NK-92 (cell line): ENCODE results near the gene NSD1.
"Not testable (repeated sequence)": the region's sequence is repeated elsewhere in the genome, so short reads cannot be mapped to it uniquely, and the experiment has no call there.

Experiments
- DNase-seq: peaks from one replicate; lab custom pipeline; 2025; ENCODE audit not compliant: unreplicated experiment; lab: John Stamatoyannopoulos, UW

Gene NSD1

DNA sequence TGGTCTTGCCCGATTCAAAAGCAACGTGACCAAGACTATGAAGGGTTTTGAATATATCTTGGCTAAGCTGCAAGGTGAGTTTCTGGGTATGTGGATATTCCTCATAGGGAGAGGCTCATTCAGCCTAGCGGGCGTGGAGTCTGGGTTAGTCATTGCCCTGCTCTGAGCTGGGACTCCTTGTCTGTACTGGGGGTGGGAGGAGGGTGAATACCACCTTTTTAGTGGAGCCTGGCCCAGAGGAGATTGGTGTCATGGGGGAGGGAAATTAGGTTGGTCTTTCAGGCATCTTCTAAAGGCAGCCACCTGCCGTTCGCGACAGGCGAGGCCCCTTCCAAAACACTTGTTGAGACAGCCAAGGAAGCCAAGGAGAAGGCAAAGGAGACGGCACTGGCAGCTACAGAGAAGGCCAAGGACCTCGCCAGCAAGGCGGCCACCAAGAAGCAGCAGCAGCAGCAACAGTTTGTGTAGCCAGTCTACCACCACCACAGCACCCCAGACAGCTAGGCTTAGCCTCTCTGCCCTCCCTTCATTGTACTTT is 172.6 kb downstream of the NSD1 start:
- DNase-seq, result not testable (repeated sequence)

GRCh38 chr5:177306674-177307543 is 173.3 kb downstream of the NSD1 start:
- DNase-seq, result no peak

DNA sequence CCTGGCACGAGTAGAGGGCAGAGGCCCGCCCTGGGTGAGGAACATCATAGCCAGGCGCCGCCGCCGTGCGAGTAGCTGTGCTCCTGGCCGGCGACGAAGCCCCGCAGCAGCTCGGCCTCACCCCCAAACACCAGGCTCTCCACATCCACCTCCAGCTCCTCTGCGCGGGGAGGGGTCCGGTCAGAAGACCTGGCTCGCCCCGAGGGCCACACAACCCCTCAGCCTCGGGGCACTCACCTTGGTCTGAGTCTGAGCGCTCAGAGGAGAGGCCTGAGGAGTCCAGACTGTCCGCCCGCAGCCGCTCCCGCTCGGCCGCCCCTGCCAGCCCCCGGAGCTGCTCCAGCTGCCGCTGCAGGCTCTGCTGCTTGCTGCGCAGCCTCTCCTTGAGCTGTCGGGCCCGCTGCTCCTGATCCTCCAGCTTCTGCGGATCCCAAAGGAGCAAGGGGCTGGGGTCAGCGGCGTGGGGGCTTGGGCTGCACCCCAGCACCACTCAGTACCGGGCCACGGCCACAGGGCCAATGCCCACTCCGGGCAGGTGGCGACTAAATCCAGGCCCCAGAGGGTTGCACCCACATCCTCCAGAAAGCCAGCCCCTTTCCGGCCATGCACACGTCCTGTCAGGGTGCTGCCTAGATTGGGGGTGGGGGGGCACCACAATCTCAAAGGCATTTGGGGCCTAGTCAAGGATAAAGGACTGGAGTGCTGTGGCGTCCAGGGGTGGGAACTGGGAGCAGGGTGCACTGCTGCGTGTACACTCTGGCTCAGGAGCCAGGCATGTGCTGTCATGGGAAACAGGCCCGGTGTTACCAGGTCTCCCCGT is 174.2 kb downstream of the NSD1 start:
- no peak for DNase-seq

- no peak for DNase-seq
Observed at GRCh38 chr5:177308740-177309139, 175.2 kb downstream of the NSD1 start.

DNA sequence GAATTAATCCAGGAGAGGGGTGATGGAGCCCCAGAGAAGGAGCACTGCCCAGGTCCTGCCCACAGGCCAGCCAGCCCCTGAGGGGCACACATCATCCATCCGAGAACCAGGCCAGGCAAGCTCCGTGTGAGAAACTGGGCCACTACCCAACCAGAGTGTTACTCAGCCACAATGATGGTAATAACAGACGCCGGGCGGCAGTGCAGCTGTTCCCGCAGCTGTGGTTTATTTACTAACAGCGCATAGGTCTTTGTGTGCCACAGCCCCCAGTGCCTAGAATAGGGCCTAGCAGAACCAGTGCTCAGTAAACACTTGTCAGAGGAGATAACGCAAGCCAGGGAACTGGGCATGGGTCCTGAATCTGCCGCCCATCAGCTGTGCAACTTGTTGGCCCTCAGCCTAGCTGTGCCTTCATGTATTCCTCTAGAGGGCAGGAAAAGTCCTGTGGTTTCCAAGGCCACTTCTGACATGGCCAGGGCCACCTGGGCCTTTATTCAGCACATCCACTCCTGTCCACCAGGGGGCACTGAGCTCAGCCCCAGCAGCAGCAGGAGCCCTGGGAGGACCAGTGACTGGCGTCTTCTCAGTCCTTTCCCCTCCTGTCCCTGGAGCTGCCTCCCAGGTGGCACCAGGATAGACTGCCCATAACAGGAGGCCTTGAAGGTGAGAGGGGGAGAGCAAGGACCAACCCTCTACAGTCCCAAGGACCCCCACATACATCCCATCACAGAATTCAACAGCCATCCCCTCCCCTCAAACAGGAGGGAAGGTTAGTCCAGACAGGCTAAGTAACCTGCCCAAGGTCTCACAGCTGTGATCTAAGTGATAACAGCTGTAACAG is 176.0 kb downstream of the NSD1 start:
- no peak for DNase-seq

DNA sequence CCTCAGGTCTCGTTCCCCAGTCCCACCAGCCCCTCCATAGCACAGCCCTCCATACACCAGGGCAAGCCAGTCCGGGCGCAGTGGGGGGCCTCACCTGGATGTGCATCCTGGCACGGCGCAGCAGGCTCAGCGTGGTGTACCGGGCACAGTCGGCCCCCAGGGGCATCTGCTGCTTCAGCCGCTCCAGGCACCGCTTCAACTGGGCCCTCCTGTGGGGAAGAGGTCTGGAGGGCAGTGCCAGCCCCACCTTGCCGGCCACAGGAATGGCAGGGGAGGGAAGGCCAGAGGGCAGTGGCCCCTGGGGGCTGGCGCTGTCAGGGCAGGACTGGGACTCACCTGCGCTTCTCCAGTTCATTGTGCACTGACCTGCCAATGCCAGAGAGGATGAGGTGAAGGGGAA is 176.8 kb downstream of the NSD1 start:
- no peak for DNase-seq

- DNase-seq, result no peak
Observed at GRCh38 chr5:177310757-177311391, 177.3 kb downstream of the NSD1 start.

DNA sequence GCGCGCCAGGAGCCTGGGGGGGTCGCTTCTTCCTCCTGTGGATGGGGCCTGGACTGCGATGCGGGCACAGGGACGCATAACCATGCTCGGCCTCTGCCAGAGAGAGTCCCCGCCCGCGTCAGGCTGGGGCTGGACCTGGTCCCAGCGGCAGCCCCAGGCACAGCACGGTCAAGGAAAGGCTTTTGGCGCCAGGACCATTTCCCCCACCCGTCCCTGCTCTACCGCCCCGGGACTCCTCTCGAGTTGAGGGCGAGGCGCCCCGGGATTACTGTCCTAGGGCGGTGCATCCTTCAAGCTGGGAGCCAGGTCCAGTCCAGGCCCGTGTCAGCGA is 177.8 kb downstream of the NSD1 start:
- no peak for DNase-seq

GRCh38 chr5:177311723-177312648 is 178.4 kb downstream of the NSD1 start, which contains the start of gene MXD3:
TSS of gene MXD3 (minus strand) at chr5:177311898. CDS start at chr5:177311830, 68 bp downstream.
- peak; percentile 44 for DNase-seq

GRCh38 chr5:177312649-177313181 is 179.1 kb downstream of the NSD1 start:
- no peak for DNase-seq

DNA sequence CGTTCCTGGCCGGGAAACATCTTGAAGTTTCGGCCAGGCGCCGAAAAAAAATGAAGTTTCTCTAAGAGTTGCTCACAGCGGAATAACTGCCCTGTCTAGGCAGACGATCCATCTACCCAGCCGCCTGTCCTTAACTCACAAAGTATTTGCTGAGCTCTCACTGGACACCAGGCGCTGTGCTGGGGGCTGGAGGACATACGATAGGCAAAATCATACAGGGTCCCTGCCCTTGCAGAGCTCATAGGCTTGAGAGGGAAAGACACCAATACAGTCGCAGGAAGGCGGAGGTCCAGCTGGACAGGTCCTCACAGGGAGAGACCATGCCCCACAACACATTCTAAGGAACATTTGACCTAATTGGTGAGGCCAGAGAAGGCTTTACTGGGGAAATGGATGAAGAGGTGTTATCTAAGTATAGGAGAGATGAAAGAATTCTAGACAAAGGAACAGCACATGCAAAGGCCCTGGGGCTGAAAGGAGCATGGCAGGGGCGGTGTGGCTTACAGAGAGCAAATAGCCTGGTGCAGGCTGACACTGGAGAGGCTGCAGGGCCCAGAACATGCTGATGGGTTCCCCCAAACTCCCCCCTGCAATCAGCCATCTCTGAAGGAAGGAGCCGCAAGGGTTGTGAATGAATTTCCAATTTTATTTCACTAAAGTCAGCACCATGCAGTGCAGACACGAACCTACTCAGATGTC is 180.1 kb downstream of the NSD1 start:
- DNase-seq, result no peak

DNA sequence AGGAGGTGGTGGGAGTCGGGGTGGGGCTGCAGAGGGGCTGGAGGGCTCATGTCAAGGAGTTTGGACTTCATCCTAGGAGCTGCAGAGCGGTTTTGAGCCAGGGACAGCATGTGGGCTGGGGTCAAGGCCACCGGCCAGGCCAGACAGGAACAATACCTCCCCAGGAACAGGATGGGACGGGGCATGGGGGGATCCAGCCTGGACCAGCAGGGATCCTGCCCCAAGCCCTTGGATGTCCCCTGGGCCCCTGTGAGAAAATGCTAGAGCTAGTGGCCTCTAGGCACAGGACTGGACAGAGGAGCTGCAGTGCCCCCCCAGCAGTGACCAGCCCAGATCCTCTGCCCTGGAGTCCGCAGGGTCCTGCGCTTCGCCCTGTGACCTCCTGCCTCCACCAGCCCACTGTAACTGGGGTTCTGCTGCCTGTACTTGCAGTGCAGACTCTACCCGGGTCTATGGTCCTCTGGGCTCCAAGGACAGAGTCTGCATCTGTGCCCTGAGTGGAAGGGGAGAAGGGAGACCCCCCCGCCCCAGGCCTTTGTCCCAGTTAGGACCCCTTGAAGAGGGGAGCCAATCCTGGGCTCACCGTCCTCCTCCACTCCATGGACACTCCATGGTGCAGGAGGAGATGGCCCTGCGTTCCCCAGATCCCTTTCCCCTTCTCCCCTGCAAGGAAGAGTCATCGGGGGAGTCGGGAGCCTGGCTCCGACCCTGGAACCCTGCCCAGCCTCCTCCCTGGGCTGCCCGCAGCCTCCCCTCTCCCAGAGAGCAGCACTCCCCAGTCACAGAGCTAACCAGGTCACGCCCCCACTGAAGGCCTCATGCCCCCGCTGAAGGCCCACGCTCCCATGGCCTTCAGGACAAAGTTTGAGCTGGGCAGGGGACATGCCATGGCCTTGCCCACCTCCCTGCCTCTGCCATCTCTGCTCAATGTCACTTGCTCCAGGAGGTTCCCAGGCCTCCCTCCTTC is 181.1 kb downstream of the NSD1 start:
- DNase-seq, result no peak

DNA sequence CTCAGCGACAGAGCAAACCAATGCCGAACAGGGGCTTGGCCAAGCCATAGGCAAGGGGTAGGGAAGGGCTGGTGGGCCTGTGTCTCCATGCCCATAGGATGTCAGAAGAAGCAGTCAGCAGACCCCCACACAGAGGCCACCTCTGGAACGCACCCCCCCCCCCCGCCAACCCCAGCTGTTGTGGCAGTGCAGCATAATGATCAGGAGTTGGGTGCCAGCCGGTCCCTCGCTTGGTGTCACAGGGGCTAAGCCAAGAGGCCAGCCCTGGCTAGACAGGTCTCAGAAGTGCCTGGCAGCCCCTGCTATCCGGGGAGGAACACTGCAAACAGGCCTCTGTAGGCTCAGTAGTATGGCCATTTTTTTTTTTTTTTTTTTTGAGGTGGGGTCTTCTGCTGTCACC is 181.8 kb downstream of the NSD1 start:
- DNase-seq, result no peak

DNA sequence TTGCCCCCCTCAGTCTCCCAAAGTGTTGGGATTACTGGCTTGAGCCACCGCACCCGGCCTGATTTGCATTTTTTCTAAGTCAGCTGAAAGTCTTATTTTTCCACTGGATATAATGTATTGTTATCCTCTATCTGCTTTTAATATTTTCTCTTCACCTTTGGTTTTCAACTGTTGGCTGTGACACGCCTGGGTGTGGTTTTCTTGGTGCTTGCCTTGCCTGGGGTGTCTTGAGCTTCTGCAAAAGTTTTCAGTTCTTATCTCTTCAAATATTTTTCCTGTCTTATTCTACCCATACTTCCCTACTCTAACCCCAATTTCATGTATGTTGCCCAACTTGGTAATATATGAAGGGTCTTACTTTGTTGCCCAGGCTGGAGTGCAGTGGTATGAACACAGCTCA is 182.4 kb downstream of the NSD1 start:
- DNase-seq, result no peak

GRCh38 chr5:177317959-177318377 is 184.4 kb downstream of the NSD1 start:
- DNase-seq, result no peak

DNA sequence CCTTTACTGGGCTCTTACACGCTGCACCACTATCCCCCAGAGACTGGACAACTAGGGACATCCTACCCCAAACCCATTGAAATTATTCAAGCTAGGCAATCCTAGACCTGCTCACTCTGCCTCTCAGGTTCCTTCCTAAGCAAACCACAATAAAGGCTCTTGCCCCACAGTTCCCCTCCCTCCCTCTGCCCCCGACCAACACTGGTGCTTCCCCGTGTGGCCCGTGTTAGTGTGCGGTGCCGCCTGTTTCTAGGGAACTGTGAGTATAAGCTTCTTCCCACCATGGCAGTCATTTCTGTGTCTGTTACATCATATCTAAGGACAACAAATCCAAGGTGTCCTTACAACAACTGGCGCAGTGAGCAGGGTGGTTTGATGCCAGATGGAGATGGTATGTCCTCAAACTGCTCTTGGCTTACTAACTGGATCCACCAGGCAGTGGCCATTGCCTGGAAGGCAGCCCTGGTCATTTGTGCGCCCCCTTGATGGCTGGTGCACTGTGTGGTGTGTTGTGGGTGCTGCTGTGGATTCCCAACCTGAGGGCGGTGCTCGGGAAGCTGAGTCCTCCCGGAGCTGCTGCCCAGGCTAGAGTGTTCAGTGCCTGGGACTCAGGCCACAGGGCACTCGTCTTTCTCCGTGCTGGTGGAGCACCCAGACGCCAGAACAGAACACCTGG is 186.5 kb downstream of the NSD1 start:
- DNase-seq, result no peak

DNA sequence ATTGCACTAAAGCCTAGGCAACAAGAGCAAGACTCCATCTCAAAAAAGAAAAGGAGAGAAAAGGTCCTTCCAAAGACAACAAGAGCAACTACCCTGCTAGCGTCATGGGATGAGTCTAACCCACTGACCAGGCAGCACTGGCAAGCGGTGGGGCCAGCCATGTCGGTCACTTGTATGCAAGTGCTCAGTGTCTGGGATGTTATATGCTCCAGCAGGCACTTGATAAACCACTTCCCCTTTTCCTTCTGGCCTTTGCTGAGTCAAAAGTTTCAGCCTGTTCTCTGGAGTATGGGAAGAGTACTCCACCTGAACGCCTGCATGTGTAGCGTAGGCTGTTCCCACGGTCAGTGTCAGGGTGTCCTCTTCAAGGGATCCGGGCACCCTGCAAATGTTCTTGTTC is 187.3 kb downstream of the NSD1 start:
- no peak for DNase-seq
